ENCODE results near the gene TBC1D24.

DNA sequence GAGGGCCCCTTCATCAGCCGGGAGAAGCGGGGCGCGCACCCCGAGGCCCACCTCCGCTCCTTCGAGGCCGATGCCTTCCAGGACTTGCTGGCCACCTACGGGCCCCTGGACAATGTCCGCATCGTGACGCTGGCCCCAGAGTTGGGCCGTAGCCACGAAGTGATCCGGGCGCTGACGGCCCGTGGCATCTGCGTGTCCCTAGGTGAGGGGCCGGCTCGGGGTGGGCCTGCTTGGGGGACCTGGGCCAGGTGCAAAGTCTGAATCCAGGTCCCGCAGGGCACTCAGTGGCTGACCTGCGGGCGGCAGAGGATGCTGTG lies 52.8 kb downstream of the TBC1D24 start:
- TF ChIP-seq CTCF (conservative IDR thresholded peaks at IDR 0.05) (no peak), ZFX (IDR thresholded peaks at IDR 0.05) (no peak)

Data from C4-2B (cell line).